OCI-M2 (cell line): ENCODE results near the gene ATP2B2.

ENCODE experiments used
- DNase-seq: peaks from one replicate; lab custom pipeline; 2025; ENCODE audit not compliant: unreplicated experiment; lab: John Stamatoyannopoulos, UW

ATP2B2 gene

GRCh38 chr3:10405816-10406215 is 99.6 kb downstream of the ATP2B2 start:
- no peak for DNase-seq

- no peak for DNase-seq
Observed at GRCh38 chr3:10404876-10405275, 100.5 kb downstream of the ATP2B2 start.

- no peak for DNase-seq
Observed at GRCh38 chr3:10404377-10404776, 101.0 kb downstream of the ATP2B2 start.

GRCh38 chr3:10401990-10402761 is 103.2 kb downstream of the ATP2B2 start:
- DNase-seq: no peak

GRCh38 chr3:10400749-10401495 is 104.5 kb downstream of the ATP2B2 start:
- no peak for DNase-seq

GRCh38 chr3:10400050-10400748 is 105.2 kb downstream of the ATP2B2 start:
- no peak for DNase-seq

GRCh38 chr3:10399634-10400033 is 105.8 kb downstream of the ATP2B2 start:
- DNase-seq: no peak

- DNase-seq: no peak
Observed at GRCh38 chr3:10398341-10398740, 107.0 kb downstream of the ATP2B2 start.

- no peak for DNase-seq
Observed at GRCh38 chr3:10397879-10398278, 107.5 kb downstream of the ATP2B2 start.

- DNase-seq: no peak
Observed at GRCh38 chr3:10396931-10397330, 108.5 kb downstream of the ATP2B2 start.

GRCh38 chr3:10396083-10396482 is 109.3 kb downstream of the ATP2B2 start:
- DNase-seq: no peak

GRCh38 chr3:10395671-10396070 is 109.7 kb downstream of the ATP2B2 start:
- no peak for DNase-seq

- no peak for DNase-seq
Observed at GRCh38 chr3:10395196-10395595, 110.2 kb downstream of the ATP2B2 start.

- no peak for DNase-seq
Observed at GRCh38 chr3:10394491-10395025, 110.8 kb downstream of the ATP2B2 start.

- no peak for DNase-seq
Observed at GRCh38 chr3:10393514-10393913, 111.9 kb downstream of the ATP2B2 start.

GRCh38 chr3:10392906-10393461 is 112.4 kb downstream of the ATP2B2 start:
- no peak for DNase-seq

GRCh38 chr3:10392244-10392643 is 113.1 kb downstream of the ATP2B2 start:
- no peak for DNase-seq

GRCh38 chr3:10391391-10391790 is 114.0 kb downstream of the ATP2B2 start:
- no peak for DNase-seq

- no peak for DNase-seq
Observed at GRCh38 chr3:10390641-10391373, 114.6 kb downstream of the ATP2B2 start.

- no peak for DNase-seq
Observed at GRCh38 chr3:10389995-10390394, 115.4 kb downstream of the ATP2B2 start.

- DNase-seq: no peak
Observed at GRCh38 chr3:10389339-10389738, 116.0 kb downstream of the ATP2B2 start.
